ENCODE results near the gene MT1B.

GRCh38 chr16:56649820-56650219, 1.9 kb upstream of the MT1B start:
- TF ChIP-seq CTCF (conservative IDR thresholded peaks at IDR 0.05; ENCODE audit: low read depth, low read length): no peak
- no peak for TF ChIP-seq POLR2A (IDR thresholded peaks at IDR 0.05; ENCODE audit: low read depth, low read length)

Measured in IMR-90 (cell line).